H1 (cell line): ENCODE results near the gene RPAP3. TPM values are rescaled to one million over a fixed set of nuclear protein-coding genes. Genes with fewer than 3 reads are reported as not detected.

Experiments
- CTCF ChIA-PET: fragments of 300-600 bp; sonication (Branson Sonifier 250); formaldehyde crosslinking; loops from one replicate; lab custom pipeline; 2021; ENCODE audit not compliant: partially characterized antibody; lab: Charles Lee
- POLR2A ChIA-PET: fragments of 300-600 bp; sonication (Branson Sonifier 250); formaldehyde crosslinking; loops from one replicate; lab custom pipeline; 2021; ENCODE audit warnings: inconsistent platforms; ENCODE audit not compliant: partially characterized antibody; lab: Charles Lee
- DNase-seq, 2 experiments: peaks; one replicate each; pipeline versions ENCODE4 v3.0.0 to v3.0.0-alpha.2; 2010 to 2022; ENCODE audit warnings: low spot score in 2 of 2, low read depth in 1 of 2, mixed read lengths in 1 of 2
- FAIRE-seq: peaks from 2 replicates; lab custom pipeline; 2011; peaks lifted over from hg19 to GRCh38; lab: Jason Lieb, UNC
- H2AFZ ChIP-seq: 2 replicates; pipeline ENCODE4 v1.8.1; 2012; ENCODE audit warnings: low read length, inconsistent platforms
- H2AK5ac ChIP-seq: 2 replicates; pipeline ENCODE4 v1.6.1; 2013; ENCODE audit warnings: low read depth, low read length
- H2BK120ac ChIP-seq: replicated peaks from 2 replicates; pipeline ENCODE3; 2013; ENCODE audit warnings: low read depth, low read length, inconsistent platforms
- H2BK12ac ChIP-seq: 2 replicates; pipeline ENCODE4 v1.6.1; 2013; ENCODE audit warnings: low read depth, low read length
- H2BK15ac ChIP-seq: 2 replicates; pipeline ENCODE4 v1.6.1; 2013; ENCODE audit warnings: low read length
- H2BK20ac ChIP-seq: 2 replicates; pipeline ENCODE4 v1.6.1; 2013; ENCODE audit warnings: low read length
- H2BK5ac ChIP-seq: 2 replicates; pipeline ENCODE4 v1.6.1; 2013; ENCODE audit warnings: low read depth, low read length
- H3K14ac ChIP-seq: 2 replicates; pipeline ENCODE4 v1.6.1; 2013; ENCODE audit warnings: inconsistent platforms; ENCODE audit not compliant: insufficient read length
- H3K18ac ChIP-seq: 2 replicates; pipeline ENCODE4 v1.6.1; 2013; ENCODE audit warnings: low read length; ENCODE audit errors: extremely low read depth
- H3K23ac ChIP-seq: 2 replicates; pipeline ENCODE4 v1.6.1; 2013; ENCODE audit warnings: inconsistent platforms; ENCODE audit not compliant: insufficient read length
- H3K23me2 ChIP-seq: 2 replicates; pipeline ENCODE4 v1.6.1; 2013; ENCODE audit warnings: low read depth, low read length
- H3K27ac ChIP-seq: 2 replicates; pipeline ENCODE4 v1.6.1; 2011; ENCODE audit warnings: low read depth, low read length, inconsistent platforms
- H3K27me3 ChIP-seq, 4 experiments: replicated peaks in 1 of 4; 1 replicate in 1 of 4; 2 replicates in 3 of 4; pipeline versions ENCODE4 v1.6.1 to v1.8.1; 2011 to 2013; ENCODE audit warnings: low read length in 3 of 4, mild to moderate bottlenecking in 3 of 4, inconsistent platforms in 2 of 4, mixed read lengths in 2 of 4, moderate library complexity in 1 of 4; ENCODE audit not compliant: control insufficient read depth in 3 of 4, insufficient read depth in 3 of 4; ENCODE audit errors: extremely low read depth in 1 of 4
- H3K36me3 ChIP-seq, 4 experiments: 2 replicates each; pipeline versions ENCODE4 v1.6.1 to v1.8.1; 2011 to 2013; ENCODE audit warnings: mild to moderate bottlenecking in 4 of 4, low read length in 3 of 4, moderate library complexity in 2 of 4, control low read depth in 1 of 4, inconsistent platforms in 1 of 4; ENCODE audit not compliant: insufficient read depth in 4 of 4, control insufficient read depth in 2 of 4
- H3K4ac ChIP-seq: replicated peaks from 2 replicates; pipeline ENCODE3; 2013; ENCODE audit warnings: low read length, low read depth, mixed read lengths, inconsistent platforms; ENCODE audit not compliant: insufficient read length
- H3K4me1 ChIP-seq, 4 experiments: replicated peaks in 1 of 4; 1 replicate in 1 of 4; 2 replicates in 3 of 4; pipeline versions ENCODE4 v1.6.1 to v1.8.1; 2011 to 2013; ENCODE audit warnings: low read length in 3 of 4, inconsistent platforms in 2 of 4, mixed read lengths in 1 of 4; ENCODE audit not compliant: insufficient read depth in 4 of 4, control insufficient read depth in 3 of 4
- H3K4me2 ChIP-seq, 2 experiments: 2 replicates each; pipeline versions ENCODE4 v1.6.1 to v1.8.1; 2011 to 2013; ENCODE audit warnings: low read depth in 2 of 2, low read length in 2 of 2, control low read depth in 1 of 2, inconsistent platforms in 1 of 2, mild to moderate bottlenecking in 1 of 2; ENCODE audit not compliant: insufficient read depth in 1 of 2
- H3K4me3 ChIP-seq, 4 experiments: fragments of 200-600, 300-600 bp in 1 of 4; sonication (generic), shearing (Covaris generic), sonication (Bioruptor Twin) in 1 of 4; 2 replicates each; pipeline versions ENCODE4 v1.5.1 to v1.8.1; 2011 to 2016; ENCODE audit warnings: low read length in 4 of 4, low read depth in 3 of 4, control low read depth in 2 of 4, inconsistent platforms in 2 of 4, mild to moderate bottlenecking in 2 of 4, mixed read lengths in 1 of 4, moderate library complexity in 1 of 4; ENCODE audit not compliant: insufficient read depth in 2 of 4; ENCODE audit errors: extremely low read depth in 1 of 4
- H3K56ac ChIP-seq: replicated peaks from 2 replicates; pipeline ENCODE3; 2013; ENCODE audit warnings: low read depth, mild to moderate bottlenecking, mixed read lengths, low read length, inconsistent platforms; ENCODE audit not compliant: insufficient read length
- H3K79me1 ChIP-seq: 2 replicates; pipeline ENCODE4 v1.6.1; 2013; ENCODE audit warnings: low read depth, low read length, control low read depth
- H3K79me2 ChIP-seq, 2 experiments: 2 replicates each; pipeline versions ENCODE4 v1.6.1 to v1.8.1; 2012 to 2013; ENCODE audit warnings: low read length in 2 of 2, mild to moderate bottlenecking in 2 of 2, inconsistent platforms in 1 of 2; ENCODE audit not compliant: insufficient read depth in 2 of 2, control insufficient read depth in 1 of 2
- H3K9ac ChIP-seq, 4 experiments: replicated peaks in 1 of 4; 1 replicate in 1 of 4; 2 replicates in 3 of 4; pipeline versions ENCODE4 v1.6.1 to v1.8.1; 2011 to 2013; ENCODE audit warnings: low read depth in 3 of 4, low read length in 3 of 4, control low read depth in 2 of 4, mild to moderate bottlenecking in 2 of 4, moderate library complexity in 2 of 4, inconsistent platforms in 1 of 4; ENCODE audit errors: extremely low read depth in 1 of 4
- H3K9me3 ChIP-seq, 2 experiments: 2 replicates each; pipeline versions ENCODE4 v1.6.1 to v1.8.1; 2012 to 2013; ENCODE audit warnings: mild to moderate bottlenecking in 2 of 2, moderate library complexity in 2 of 2, control low read depth in 1 of 2, inconsistent platforms in 1 of 2, low read depth in 1 of 2, low read length in 1 of 2, mixed read lengths in 1 of 2; ENCODE audit not compliant: insufficient read depth in 2 of 2
- H4K20me1 ChIP-seq, 2 experiments: replicated peaks in 1 of 2; 2 replicates each; pipeline versions ENCODE3 to v1.8.1; 2011 to 2013; ENCODE audit warnings: inconsistent platforms in 2 of 2, low read length in 2 of 2, mild to moderate bottlenecking in 1 of 2; ENCODE audit not compliant: insufficient read depth in 2 of 2, control insufficient read depth in 1 of 2
- H4K5ac ChIP-seq: 2 replicates; pipeline ENCODE4 v1.6.1; 2013; ENCODE audit warnings: low read length, low read depth, mixed read lengths, inconsistent platforms; ENCODE audit not compliant: insufficient read length
- H4K8ac ChIP-seq: 2 replicates; pipeline ENCODE4 v1.8.0; 2013; ENCODE audit warnings: mild to moderate bottlenecking, moderate library complexity, low read length, inconsistent platforms; ENCODE audit not compliant: insufficient read depth; ENCODE audit errors: extremely low read depth
- H4K91ac ChIP-seq: replicated peaks from 2 replicates; pipeline ENCODE3; 2013; ENCODE audit warnings: low read length, mixed read lengths, inconsistent platforms; ENCODE audit not compliant: insufficient read length
- BACH1 ChIP-seq: IDR thresholded peaks from 2 replicates; pipeline ENCODE4 v1.6.1; 2012; ENCODE audit warnings: low read length, improper control_type of control experiment
- HDAC2 ChIP-seq, 2 experiments: fragments of 300-600 bp in 1 of 2; sonication (generic) in 1 of 2; IDR thresholded peaks; 2 replicates each; pipeline ENCODE4 v1.6.1; 2011 to 2012; ENCODE audit warnings: low read depth in 2 of 2, low read length in 2 of 2, mild to moderate bottlenecking in 2 of 2, moderate library complexity in 2 of 2, borderline replicate concordance in 1 of 2, inconsistent platforms in 1 of 2
- MAFK ChIP-seq: IDR thresholded peaks from 2 replicates; pipeline ENCODE4 v1.6.1; 2012; ENCODE audit warnings: low read depth, mild to moderate bottlenecking, improper control_type of control experiment, low read length
- POU5F1 ChIP-seq: IDR thresholded peaks from 2 replicates; pipeline ENCODE4 v1.6.1; 2011; ENCODE audit warnings: low read depth, mild to moderate bottlenecking, low read length, moderate library complexity
- WGBS, 2 experiments: shearing (Covaris generic) in 1 of 2; methylation state at CpG; one replicate each; pipeline versions ENCODE4 v1.1.6 to v1.1.7; 2013 to 2015; ENCODE audit warnings: low lambda C conversion rate in 2 of 2, mixed read lengths in 2 of 2, inconsistent platforms in 1 of 2, low coverage in 1 of 2, missing lambda C conversion rate in 1 of 2; ENCODE audit not compliant: insufficient replicate concordance in 2 of 2, insufficient coverage in 1 of 2, insufficient read length in 1 of 2; ENCODE audit errors: extremely low coverage in 1 of 2, missing lambda C conversion rate in 1 of 2; 5-methylcytosine and 5-hydroxymethylcytosine counted together
- polyA plus RNA-seq, 7 experiments: library from polyadenylated mRNA; depleted of rRNA in 3 of 7; stranded (reverse) in 5 of 7; unstranded in 2 of 7; fragments of >200 nt in 5 of 7; fragments of 200-250 nt in 2 of 7; gene quantifications; 1 replicate in 5 of 7; 2 replicates in 1 of 7; 4 replicates in 1 of 7; pipeline versions ENCODE4 v1.2.1 to v1.2.3, GENCODE V29; 2011 to 2013; ENCODE audit warnings: missing spikeins in 2 of 7, mixed read lengths in 2 of 7
- total RNA-seq: library from RNA; stranded (reverse); fragmentation: NEBNext Ultra II Directional; extraction: Animal tissue kit (Norgen Biotek cat#: 25700); gene quantifications from 2 replicates; pipeline ENCODE4 v1.2.1, GENCODE V29; 2021

RPAP3 gene
- total and polyA plus RNA-seq, 2 of the 8 experiments (the other 6 are each of a cell fraction or from before 2014, with no cell fraction given), result 6.4 to 60.5 TPM

DNA sequence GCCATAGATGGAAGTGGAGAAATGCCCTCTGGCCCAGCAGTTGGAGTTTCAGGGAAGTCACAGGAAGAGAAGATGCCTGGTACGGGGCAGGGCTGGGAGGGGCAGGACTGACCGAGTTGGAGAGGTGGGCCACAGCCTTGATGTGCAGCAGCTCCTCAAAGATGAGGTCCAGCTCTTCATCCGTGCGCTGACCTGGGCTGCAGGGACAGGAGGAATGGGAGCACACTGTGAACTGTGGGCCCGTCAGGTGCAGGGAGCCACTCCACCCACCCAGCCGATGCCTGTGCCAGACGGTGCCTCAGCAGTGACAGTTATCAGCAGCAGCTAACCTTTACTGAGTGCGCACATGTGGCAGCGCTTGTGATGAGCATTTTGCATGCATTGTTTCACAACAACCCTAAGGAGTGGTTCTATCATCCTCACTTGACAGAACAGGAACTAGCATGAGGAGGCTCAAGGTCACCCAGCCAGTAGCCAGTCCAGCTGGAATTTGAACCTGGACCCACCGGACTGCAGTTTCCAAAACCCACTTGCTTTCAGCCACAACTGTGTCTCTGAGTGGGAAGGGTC, 44.5 kb upstream of the RPAP3 start:
- no peak for DNase-seq
- no peak overlapping the region for H4K91ac ChIP-seq
- no peak for TF ChIP-seq BACH1
- TF ChIP-seq POU5F1, result no peak
- TF ChIP-seq HDAC2 (IDR thresholded peaks at IDR 0.05; ENCODE audit: borderline replicate concordance in 1 of 2, low read depth in 2 of 2, low read length in 2 of 2), result no peak
- TF ChIP-seq MAFK, result no peak

More for the DNA sequence above, 44.5 kb upstream of the RPAP3 start:
- no peaks in the 10 kb centered on the region for H3K79me2 ChIP-seq
- H3K4me2 ChIP-seq, result no peak overlapping the region
- no peak overlapping the region for H2BK5ac ChIP-seq
- H4K5ac ChIP-seq, result no peak overlapping the region
- H4K8ac ChIP-seq, result no peak overlapping the region
- no peaks in the 10 kb centered on the region for H3K9me3 ChIP-seq
- WGBS, 2 experiments, result 92% methylated on average over 8 of the region's 10 CpGs; no CpG with 5 or more reads in 1 of the 2 experiments
- no peak overlapping the region for H3K4me3 ChIP-seq
- no peak overlapping the region for H2BK15ac ChIP-seq
- ChIA-PET CTCF (interaction anchor here (0.6 to 64.6 kb wide), 4 partner anchors 1 to 174 kb away, joined by 4 to 2442 read pairs (median 892); partner anchors contain the start of genes ENDOU, RAPGEF3 and SLC48A1), POLR2A (interaction anchor here (1.5 kb wide), 1 partner anchor 8 kb away, joined by 6 read pairs; no protein-coding TSS in a partner anchor)
- H2AFZ ChIP-seq, result no peak overlapping the region
- H3K23ac ChIP-seq, result no peak overlapping the region
- H3K36me3 ChIP-seq, result no peaks in the 10 kb centered on the region
- no peak overlapping the region for H3K27ac ChIP-seq
- no peaks in the 10 kb centered on the region for H3K79me1 ChIP-seq
- H2BK12ac ChIP-seq, result no peak overlapping the region; the same call in 1 of the 2 replicates
- no peak overlapping the region for H3K56ac ChIP-seq
- H3K18ac ChIP-seq, result no peak overlapping the region
- no peak overlapping the region for H2BK20ac ChIP-seq
- no peak overlapping the region for H3K14ac ChIP-seq
- no peaks in the 10 kb centered on the region; the same call in 1 of the 2 replicates for H3K23me2 ChIP-seq
- H3K4ac ChIP-seq, result no peak overlapping the region
- H2AK5ac ChIP-seq, result no peak overlapping the region; the same call in 1 of the 2 replicates
- H2BK120ac ChIP-seq, result no peak overlapping the region
- peaks cover 6 to 14% (median 7%) of the 10 kb centered on the region in 4 experiments for H3K4me1 ChIP-seq
- no peak overlapping the region for H3K9ac ChIP-seq
- no peak for FAIRE-seq
- H3K27me3 ChIP-seq, result no peaks in the 10 kb centered on the region
- H4K20me1 ChIP-seq, result no peaks in the 10 kb centered on the region
